K562 (cell line): ENCODE measurements around the gene CASKIN1. TPM values are rescaled to one million over a fixed set of nuclear protein-coding genes. Genes with fewer than 3 reads are reported as not detected.

ENCODE experiments used
- ATAC-seq: fragments of 200-7000 bp; cut with Tn5 transposase; 3 replicates; pipeline ENCODE4 v1.9.1; 2020; ENCODE audit warnings: moderate library complexity
- BruUV-seq: library from RNA; stranded (reverse); fragments of 400-500 nt; replicated peaks from 2 replicates; lab custom pipeline; 2021; lab: Mats Ljungman, UMichigan
- CTCF ChIA-PET: fragments of 300-600 bp; formaldehyde crosslinking; extraction: SDS; loops from one replicate; lab custom pipeline; 2021; ENCODE audit warnings: low intra/inter-chr PET ratio; lab: Yijun Ruan, JAX
- POLR2A ChIA-PET: fragments of 300-600, 350-650 bp; sonication (Branson Sonifier 250); formaldehyde crosslinking; extraction: SDS; loops from one replicate; lab custom pipeline; 2021; ENCODE audit warnings: antibody characterized with exemption, inconsistent platforms; lab: Yijun Ruan, JAX
- DNase-seq, 4 experiments: peaks; one replicate each; pipeline versions ENCODE4 v3.0.0 to v3.0.0-alpha.2; 2011 to 2018; ENCODE audit warnings: low spot score in 3 of 4, mixed read lengths in 3 of 4; ENCODE audit errors: extremely low read depth in 1 of 4
- FAIRE-seq: peaks from 2 replicates; lab custom pipeline; 2011; peaks lifted over from hg19 to GRCh38; lab: Jason Lieb, UNC
- H2AFZ ChIP-seq: 2 replicates; pipeline ENCODE4 v1.6.0; 2011; ENCODE audit warnings: low read depth, low read length, control low read depth, inconsistent platforms
- H3K27ac ChIP-seq: fragments of 200-600 bp; 3 replicates; pipeline ENCODE4 v1.8.0; 2011; ENCODE audit warnings: low read depth, mild to moderate bottlenecking, control low read depth, inconsistent platforms, low read length, moderate library complexity, mixed read lengths; ENCODE audit errors: extremely low read depth
- H3K27me3 ChIP-seq, 2 experiments: fragments of 300-600 bp in 1 of 2; 2 replicates in 1 of 2; 3 replicates in 1 of 2; pipeline versions ENCODE4 v1.6.0 to v1.8.0; 2011; ENCODE audit warnings: inconsistent platforms in 2 of 2, low read length in 2 of 2, mild to moderate bottlenecking in 1 of 2, mixed read lengths in 1 of 2, moderate library complexity in 1 of 2; ENCODE audit not compliant: control insufficient read depth in 2 of 2, insufficient read depth in 2 of 2
- H3K36me3 ChIP-seq: fragments of 300-600 bp; 3 replicates; pipeline ENCODE4 v1.8.0; 2011; ENCODE audit warnings: mild to moderate bottlenecking, low read length, inconsistent platforms; ENCODE audit not compliant: control insufficient read depth, insufficient read depth
- H3K4me1 ChIP-seq, 2 experiments: fragments of 200-600 bp in 1 of 2; replicated peaks in 1 of 2; 2 replicates in 1 of 2; 3 replicates in 1 of 2; pipeline versions ENCODE4 v1.5.1 to v1.8.0; 2011; ENCODE audit warnings: inconsistent platforms in 2 of 2, low read length in 2 of 2, mild to moderate bottlenecking in 1 of 2, mixed read lengths in 1 of 2, moderate library complexity in 1 of 2; ENCODE audit not compliant: control insufficient read depth in 2 of 2, insufficient read depth in 2 of 2
- H3K4me2 ChIP-seq: 2 replicates; pipeline ENCODE4 v1.6.1; 2011; ENCODE audit warnings: low read length, control low read depth, inconsistent platforms, mixed read lengths; ENCODE audit not compliant: insufficient read depth
- H3K4me3 ChIP-seq: fragments of 200-600 bp; sonication (generic), shearing (Covaris generic); 2 replicates; pipeline ENCODE4 v1.5.1; 2016; ENCODE audit warnings: control low read depth, inconsistent platforms
- H3K79me2 ChIP-seq: fragments of 200-600 bp; 3 replicates; pipeline ENCODE4 v1.8.0; 2011; ENCODE audit warnings: low read length, inconsistent platforms; ENCODE audit not compliant: control insufficient read depth, insufficient read depth
- H3K9ac ChIP-seq, 2 experiments: 2 replicates each; pipeline versions ENCODE4 v1.6.0 to v1.6.1; 2011; ENCODE audit warnings: low read depth in 2 of 2, low read length in 2 of 2, control low read depth in 1 of 2, inconsistent platforms in 1 of 2, mild to moderate bottlenecking in 1 of 2, mixed read lengths in 1 of 2; ENCODE audit not compliant: insufficient read depth in 1 of 2
- H3K9me1 ChIP-seq: one replicate; pipeline ENCODE4 v1.6.0; 2011; ENCODE audit warnings: inconsistent platforms, mild to moderate bottlenecking, low read length, moderate library complexity; ENCODE audit not compliant: control insufficient read depth, insufficient read depth
- H3K9me3 ChIP-seq: replicated peaks from 2 replicates; pipeline ENCODE4 v1.5.1; 2011; ENCODE audit warnings: low read depth, low read length, inconsistent platforms; ENCODE audit not compliant: control insufficient read depth, insufficient read depth
- H4K20me1 ChIP-seq: replicated peaks from 2 replicates; pipeline ENCODE4 v1.6.1; 2011; ENCODE audit warnings: low read length, inconsistent platforms, mixed read lengths; ENCODE audit not compliant: control insufficient read depth, insufficient read depth
- CC2D1A ChIP-seq: fragments of 450-650 bp; IDR thresholded peaks from 2 replicates; pipeline ENCODE4 v1.6.1; 2017; ENCODE audit warnings: mild to moderate bottlenecking
- CHD1 ChIP-seq: fragments of 200-600 bp; sonication (generic); IDR thresholded peaks from one replicate; pipeline ENCODE4 v1.6.1; 2012; ENCODE audit warnings: mild to moderate bottlenecking, moderate library complexity, low read length, inconsistent platforms
- L3MBTL2 ChIP-seq: fragments of 450-650 bp; IDR thresholded peaks from 2 replicates; pipeline ENCODE4 v1.6.1; 2016; ENCODE audit warnings: mild to moderate bottlenecking, moderate library complexity
- NR1H2 ChIP-seq: sonication (generic); formaldehyde crosslinking; IDR thresholded peaks from 2 replicates; pipeline ENCODE4 v1.4.0; 2020; ENCODE audit warnings: mild to moderate bottlenecking, missing genetic modification reagents
- POLR2G ChIP-seq: fragments of 200-400 bp; formaldehyde crosslinking; IDR thresholded peaks from 2 replicates; pipeline ENCODE4 v1.6.1; 2017; ENCODE audit warnings: low read depth, mild to moderate bottlenecking, antibody characterized with exemption, low read length, moderate library complexity
- RBFOX2 ChIP-seq: fragments of 200-400 bp; formaldehyde crosslinking; IDR thresholded peaks from 2 replicates; pipeline ENCODE4 v1.6.1; 2017; ENCODE audit warnings: low read depth, mild to moderate bottlenecking, low read length, moderate library complexity
- ZNF134 ChIP-seq: fragments of 250-450 bp; sonication (Bioruptor Pico); conservative IDR thresholded peaks from 2 replicates; pipeline ENCODE4 v1.4.0; 2020
- WGBS: fragments of 100-300 bp; shearing (Covaris generic); methylation state at CpG from one replicate; pipeline ENCODE4 v1.1.6; 2016; ENCODE audit warnings: low coverage, mixed read lengths; ENCODE audit not compliant: insufficient coverage; ENCODE audit errors: missing lambda C conversion rate; 5-methylcytosine and 5-hydroxymethylcytosine counted together
- in situ Hi-C: fragments of 300-500 bp; cut with MboI; formaldehyde crosslinking; loops from 4 replicates; pipeline ENCODE4 v1.15.0; 2018; ENCODE audit warnings: inconsistent platforms, mixed read lengths
- intact Hi-C: fragments of 100-400 bp; cut with micrococcal nuclease; formaldehyde crosslinking; loops from 2 replicates; pipeline ENCODE4 v1.14.2; 2022
- polyA plus RNA-seq, 8 experiments: library from polyadenylated mRNA; depleted of rRNA in 4 of 8; stranded (reverse) in 5 of 8; unstranded in 3 of 8; fragments of >200 nt; fragmentation: Nextera tagmentation in 2 of 8; fragmentation: Illumina TruSeq in 1 of 8; extraction: Ambion mirVana in 2 of 8; extraction: Trizol in 1 of 8; gene quantifications; 2 replicates each; pipeline versions ENCODE4 v1.2.1 to v1.2.3, GENCODE V29; 2011 to 2014; ENCODE audit warnings: inconsistent platforms in 1 of 8, missing spikeins in 1 of 8
- total RNA-seq, 7 experiments: library from RNA; depleted of rRNA in 6 of 7; stranded (reverse); fragments of >200 nt in 6 of 7; fragmentation: Illumina TruSeq in 2 of 7; extraction: Trizol in 2 of 7; gene quantifications; 2 replicates each; pipeline versions ENCODE4 v1.2.1 to v1.2.3, GENCODE V29; 2011 to 2021; ENCODE audit warnings: low replicate concordance in 1 of 7

Gene CASKIN1
- total and polyA plus RNA-seq, 9 of the 15 experiments (the other 6 are each of a cell fraction or from before 2014, with no cell fraction given): 0.15 to 4.5 (median 1.5) TPM; not detected in 2

GRCh38 chr16:2231016-2231931, 34.9 kb upstream of the CASKIN1 start:
- H3K27ac ChIP-seq: no peak overlapping the region
- FAIRE-seq (no peak), ATAC-seq (no peak), DNase-seq (no peak)
- no peak overlapping the region for H2AFZ ChIP-seq
- H3K9ac ChIP-seq: peak overlapping the region in 1 of 2 experiments; percentile 35; a peak in 1 of 4 replicates
- H4K20me1 ChIP-seq: peaks cover 7% of the 10 kb centered on the region
- TF ChIP-seq RBFOX2 (peak; percentile 47; the same call in 1 of the 2 replicates), CC2D1A (no peak), ZNF134 (no peak)
- H3K36me3 ChIP-seq: peaks cover 93% of the 10 kb centered on the region; the same call in 2 of the 3 replicates
- peaks cover 3 to 58% of the 10 kb centered on the region in 2 experiments; a peak in 3 of 5 replicates for H3K4me1 ChIP-seq
- peaks cover 24% of the 10 kb centered on the region for H3K79me2 ChIP-seq
- ChIA-PET CTCF (no interaction called here), POLR2A (interaction anchor here (1.1 to 3.7 kb wide), 3 partner anchors 8 to 13 kb away, joined by 3 to 29 read pairs (median 19); partner anchors contain the start of gene E4F1)
- no TSS peak for BruUV-seq
- H3K9me1 ChIP-seq: no peaks in the 10 kb centered on the region
- no peak overlapping the region for H3K4me3 ChIP-seq
- 90% methylated on average over 21 of the region's 29 CpGs for WGBS
- H3K27me3 ChIP-seq: no peaks in the 10 kb centered on the region
- intact Hi-C loops (no loop called here), in situ Hi-C loops (no loop called here)
- H3K9me3 ChIP-seq: no peaks in the 10 kb centered on the region
- no peak overlapping the region for H3K4me2 ChIP-seq

- H3K4me2 ChIP-seq: no peak overlapping the region
- no peak overlapping the region for H2AFZ ChIP-seq
- ChIA-PET CTCF (no interaction called here), POLR2A (interaction anchor here (0.5 to 3.7 kb wide), 7 partner anchors 7 to 271 kb away, joined by 3 to 29 read pairs (median 3); partner anchors contain the start of genes E4F1, ECI1 and TRAF7)
- no TSS peak for BruUV-seq
- ATAC-seq (no peak), FAIRE-seq (no peak), DNase-seq (no peak)
- H3K9me1 ChIP-seq: no peaks in the 10 kb centered on the region
- H3K4me3 ChIP-seq: no peak overlapping the region
- no peaks in the 10 kb centered on the region for H3K9me3 ChIP-seq
- intact Hi-C loops: no loop called here
- no peak overlapping the region for H3K27ac ChIP-seq
- peaks cover 97% of the 10 kb centered on the region; the same call in 2 of the 3 replicates for H3K36me3 ChIP-seq
- in situ Hi-C loops: no loop called here
- H3K9ac ChIP-seq: no peak overlapping the region; a peak in 1 of 4 replicates
- 95% methylated on average over 9 of the region's 13 CpGs for WGBS
- no peak for TF ChIP-seq NR1H2 (CRISPR knock-in tag)
- TF ChIP-seq CHD1: no peak
- TF ChIP-seq L3MBTL2: no peak
- TF ChIP-seq RBFOX2: 0 out of 2 replicates have a peak, but pooled peaks have one; percentile 12
- TF ChIP-seq POLR2G: 0 out of 2 replicates have a peak, but pooled peaks have one; percentile 44
- peaks cover 7% of the 10 kb centered on the region for H4K20me1 ChIP-seq
- H3K27me3 ChIP-seq: no peaks in the 10 kb centered on the region
- peaks cover 6 to 58% of the 10 kb centered on the region in 2 experiments; a peak in 3 of 5 replicates for H3K4me1 ChIP-seq
- peaks cover 32% of the 10 kb centered on the region for H3K79me2 ChIP-seq
Measured at GRCh38 chr16:2230376-2230775, 34.0 kb upstream of the CASKIN1 start.
